ENCODE data around the gene ESAM. TPM values are rescaled to one million over a fixed set of nuclear protein-coding genes. Genes with fewer than 3 reads are reported as not detected.

Gene ESAM
- total RNA-seq, 1 donor from 2014 or later = 3.7 TPM

Other genes with a start within 250 kb of the ESAM start
- not detected for gene OR8B12, start 218.6 kb downstream of the ESAM start, total RNA-seq
- gene OR8A1, start 192.3 kb downstream of the ESAM start, total RNA-seq = not detected
- gene PANX3, start 150.9 kb downstream of the ESAM start, total RNA-seq = not detected
- gene TBRG1, start 139.4 kb downstream of the ESAM start, total RNA-seq = 35.9 TPM
- gene SIAE, start 88.6 kb downstream of the ESAM start, total RNA-seq = 10.2 TPM
- gene SPA17, start 88.4 kb downstream of the ESAM start, total RNA-seq = 5.7 TPM
- 2.9 TPM for gene NRGN, start 22.3 kb downstream of the ESAM start, total RNA-seq
- not detected for gene VSIG2, start 10.0 kb downstream of the ESAM start, total RNA-seq
- 22.4 TPM for gene MSANTD2, start 38.1 kb upstream of the ESAM start, total RNA-seq
- 10.2 TPM for gene ROBO3, start 103.1 kb upstream of the ESAM start, total RNA-seq
- 1.6 TPM for gene ROBO4, start 135.6 kb upstream of the ESAM start, total RNA-seq
- gene HEPN1, start 157.0 kb upstream of the ESAM start, total RNA-seq = not detected
- 6.9 TPM for gene HEPACAM, start 173.8 kb upstream of the ESAM start, total RNA-seq
- gene CCDC15, start 191.9 kb upstream of the ESAM start, total RNA-seq = 3.7 TPM

Measured in frontal cortex (tissue), 1 donor.